OCI-LY7 (cell line): ENCODE results near the gene TDRD9.

Experiments used
- EZH2phosphoT487 ChIP-seq: fragments of 200-600 bp; sonication (generic); IDR thresholded peaks from 2 replicates; pipeline ENCODE4 v1.6.1; 2018; ENCODE audit warnings: low read depth, borderline replicate concordance, mild to moderate bottlenecking, mixed run types, antibody characterized with exemption, low read length, moderate library complexity, mixed read lengths
- TF ChIP-seq, protein P1 (sequence below): fragments of 200-600 bp; sonication (generic); conservative IDR thresholded peaks from 2 replicates; pipeline ENCODE4 v1.5.1; 2014; ENCODE audit warnings: mild to moderate bottlenecking, antibody characterized with exemption, low read length, moderate library complexity, mixed read lengths

DNA sequence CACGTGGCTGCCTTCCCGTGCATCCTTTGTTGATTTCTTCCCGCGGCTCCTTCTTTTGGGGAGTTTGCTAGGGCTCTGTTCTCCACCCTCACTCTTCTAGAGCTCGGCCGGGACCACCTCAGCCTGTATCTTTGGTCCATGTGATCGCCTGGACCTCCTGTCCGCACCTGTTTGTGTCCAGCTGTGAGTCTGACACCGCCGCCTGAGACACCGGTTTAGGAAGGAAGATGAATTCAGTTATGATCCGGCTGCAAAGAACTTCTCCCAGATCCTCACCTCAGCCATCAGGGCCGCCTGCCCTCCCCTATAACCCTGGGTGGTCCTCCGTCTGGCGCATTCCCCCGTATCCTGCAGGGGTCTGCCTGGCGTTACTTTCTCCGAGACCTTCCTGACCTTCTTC, 690 bp upstream of the TDRD9 start:
- TF ChIP-seq, protein P1, sequence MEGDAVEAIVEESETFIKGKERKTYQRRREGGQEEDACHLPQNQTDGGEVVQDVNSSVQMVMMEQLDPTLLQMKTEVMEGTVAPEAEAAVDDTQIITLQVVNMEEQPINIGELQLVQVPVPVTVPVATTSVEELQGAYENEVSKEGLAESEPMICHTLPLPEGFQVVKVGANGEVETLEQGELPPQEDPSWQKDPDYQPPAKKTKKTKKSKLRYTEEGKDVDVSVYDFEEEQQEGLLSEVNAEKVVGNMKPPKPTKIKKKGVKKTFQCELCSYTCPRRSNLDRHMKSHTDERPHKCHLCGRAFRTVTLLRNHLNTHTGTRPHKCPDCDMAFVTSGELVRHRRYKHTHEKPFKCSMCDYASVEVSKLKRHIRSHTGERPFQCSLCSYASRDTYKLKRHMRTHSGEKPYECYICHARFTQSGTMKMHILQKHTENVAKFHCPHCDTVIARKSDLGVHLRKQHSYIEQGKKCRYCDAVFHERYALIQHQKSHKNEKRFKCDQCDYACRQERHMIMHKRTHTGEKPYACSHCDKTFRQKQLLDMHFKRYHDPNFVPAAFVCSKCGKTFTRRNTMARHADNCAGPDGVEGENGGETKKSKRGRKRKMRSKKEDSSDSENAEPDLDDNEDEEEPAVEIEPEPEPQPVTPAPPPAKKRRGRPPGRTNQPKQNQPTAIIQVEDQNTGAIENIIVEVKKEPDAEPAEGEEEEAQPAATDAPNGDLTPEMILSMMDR, result no peak
- TF ChIP-seq EZH2phosphoT487, result no peak
